22Rv1 (cell line): ENCODE results near the gene CDC42EP3.

Source experiments
- H3K27ac ChIP-seq: fragments of 450-650 bp; 2 replicates; pipeline ENCODE4 v1.5.1; 2017
- ZFX ChIP-seq: fragments of 450-650 bp; IDR thresholded peaks from 2 replicates; pipeline ENCODE4 v1.6.1; 2017; ENCODE audit warnings: antibody characterized with exemption, borderline replicate concordance
- TF ChIP-seq, protein P1 (sequence below): fragments of 450-650 bp; IDR thresholded peaks from 2 replicates; pipeline ENCODE4 v1.5.1; 2017; ENCODE audit warnings: mild to moderate bottlenecking

CDC42EP3 gene

DNA sequence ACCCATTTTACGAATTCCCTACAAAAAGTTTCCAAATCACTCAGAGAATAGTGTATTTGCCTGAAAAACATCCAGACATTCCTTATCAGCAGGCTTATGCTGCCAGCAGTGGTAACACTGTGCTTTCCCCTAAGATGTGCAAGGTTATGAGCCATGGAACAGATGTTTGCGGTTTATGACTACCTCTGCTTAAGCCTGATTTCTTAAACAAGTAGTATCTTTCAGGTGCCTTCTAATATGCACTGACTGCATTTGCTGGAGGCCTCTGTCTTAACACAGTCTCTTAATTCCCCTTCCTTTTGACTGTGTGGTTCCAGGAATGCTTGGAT lies 54.8 kb downstream of the CDC42EP3 start:
- TF ChIP-seq, protein P1, sequence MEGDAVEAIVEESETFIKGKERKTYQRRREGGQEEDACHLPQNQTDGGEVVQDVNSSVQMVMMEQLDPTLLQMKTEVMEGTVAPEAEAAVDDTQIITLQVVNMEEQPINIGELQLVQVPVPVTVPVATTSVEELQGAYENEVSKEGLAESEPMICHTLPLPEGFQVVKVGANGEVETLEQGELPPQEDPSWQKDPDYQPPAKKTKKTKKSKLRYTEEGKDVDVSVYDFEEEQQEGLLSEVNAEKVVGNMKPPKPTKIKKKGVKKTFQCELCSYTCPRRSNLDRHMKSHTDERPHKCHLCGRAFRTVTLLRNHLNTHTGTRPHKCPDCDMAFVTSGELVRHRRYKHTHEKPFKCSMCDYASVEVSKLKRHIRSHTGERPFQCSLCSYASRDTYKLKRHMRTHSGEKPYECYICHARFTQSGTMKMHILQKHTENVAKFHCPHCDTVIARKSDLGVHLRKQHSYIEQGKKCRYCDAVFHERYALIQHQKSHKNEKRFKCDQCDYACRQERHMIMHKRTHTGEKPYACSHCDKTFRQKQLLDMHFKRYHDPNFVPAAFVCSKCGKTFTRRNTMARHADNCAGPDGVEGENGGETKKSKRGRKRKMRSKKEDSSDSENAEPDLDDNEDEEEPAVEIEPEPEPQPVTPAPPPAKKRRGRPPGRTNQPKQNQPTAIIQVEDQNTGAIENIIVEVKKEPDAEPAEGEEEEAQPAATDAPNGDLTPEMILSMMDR: no peak
- no peak overlapping the region for H3K27ac ChIP-seq

DNA sequence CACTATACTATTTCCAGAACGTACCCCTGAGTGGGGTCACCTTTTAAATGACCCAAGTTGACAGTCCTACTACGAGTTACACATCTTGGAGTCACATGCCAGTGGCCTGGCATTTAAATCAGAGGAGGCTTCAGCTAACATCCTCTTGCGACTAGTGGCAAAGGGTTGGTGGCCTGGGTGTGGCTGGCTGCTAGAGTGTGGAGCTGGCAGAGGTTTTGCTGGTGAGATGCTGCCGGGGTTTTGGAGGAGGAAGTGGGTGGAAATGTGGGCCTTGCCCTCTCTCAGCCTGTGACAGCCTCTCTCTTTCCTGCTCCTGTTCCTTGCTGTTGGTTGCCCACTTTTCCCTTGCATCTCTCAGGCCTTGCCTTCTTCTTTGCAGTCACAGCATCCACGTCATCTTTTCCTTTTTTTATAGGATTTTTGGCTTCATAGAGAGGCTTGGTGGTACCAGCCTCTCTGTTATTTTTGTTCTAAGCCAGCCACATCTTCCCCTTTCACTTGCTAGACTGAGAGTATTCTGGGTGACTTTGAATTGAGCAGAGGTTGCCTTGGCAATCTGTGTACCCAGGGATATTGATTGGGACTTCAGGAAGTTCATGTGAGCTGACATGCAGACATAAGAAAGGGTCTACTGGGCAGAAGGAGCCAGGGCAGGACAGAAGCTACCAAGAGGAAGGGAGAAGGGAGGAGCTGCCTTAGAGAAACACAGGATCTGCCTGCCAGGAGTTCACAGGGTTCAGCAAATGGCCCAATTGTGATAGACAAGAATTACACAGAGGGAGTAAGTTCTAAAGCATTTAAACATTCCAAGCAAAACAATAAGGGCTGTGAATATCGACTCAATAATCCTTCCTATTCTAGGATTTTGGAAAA lies 55.4 kb downstream of the CDC42EP3 start:
- no peak for TF ChIP-seq ZFX
- TF ChIP-seq, protein P1: no peak
- no peak overlapping the region for H3K27ac ChIP-seq

DNA sequence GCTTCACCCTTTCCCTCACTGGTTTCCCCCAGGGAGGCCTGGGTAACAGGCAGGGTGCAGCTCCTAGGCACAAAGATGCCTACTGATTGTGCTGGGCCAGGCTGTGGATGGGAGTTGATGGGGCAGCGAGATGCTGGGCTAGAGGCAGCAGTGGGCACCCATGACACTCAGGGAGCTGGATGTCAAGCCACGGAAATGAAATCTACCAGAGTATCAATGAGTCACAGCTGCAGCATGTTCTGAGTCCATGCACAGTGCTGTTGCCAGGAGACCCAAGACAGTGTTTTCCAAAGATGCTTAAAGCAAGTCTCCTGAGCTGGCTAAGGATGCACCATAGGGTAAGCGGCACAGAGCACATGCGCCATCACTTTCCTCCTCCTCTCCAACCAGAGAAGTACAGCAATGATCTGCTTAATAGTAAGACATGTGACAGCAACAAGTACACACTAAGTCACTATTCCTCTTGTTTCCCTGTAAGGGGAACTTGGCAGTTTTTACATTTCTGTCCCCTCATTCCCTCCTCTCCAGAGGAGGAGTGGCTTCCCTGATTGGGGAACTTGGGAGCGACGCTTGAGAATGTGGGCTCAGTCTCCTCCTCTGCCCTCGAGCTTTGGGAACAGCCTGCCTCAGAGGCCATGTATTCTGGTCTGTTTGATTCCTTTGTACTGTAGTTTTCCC lies 57.2 kb downstream of the CDC42EP3 start:
- TF ChIP-seq, protein P1: no peak
- no peak for TF ChIP-seq ZFX
- no peak overlapping the region for H3K27ac ChIP-seq

DNA sequence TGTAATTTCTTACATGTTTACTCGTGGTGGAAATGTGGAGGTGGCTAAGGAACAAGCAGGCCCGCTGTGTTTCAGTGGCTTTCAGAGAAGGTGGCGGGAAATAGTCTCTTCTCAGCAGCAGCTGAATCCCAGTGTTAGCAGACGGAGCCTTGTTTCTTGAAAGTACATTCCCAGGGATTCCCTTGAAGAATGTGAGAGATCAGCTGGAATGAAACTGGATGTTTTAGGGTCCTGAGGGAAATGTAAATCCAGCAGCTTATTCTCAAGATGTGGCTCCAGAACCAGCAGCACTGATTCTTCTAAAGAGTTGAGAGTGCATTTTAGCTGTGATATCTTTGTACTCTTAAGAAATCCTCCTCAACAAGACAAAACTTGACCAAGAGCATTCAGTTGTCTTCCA lies 59.1 kb downstream of the CDC42EP3 start:
- TF ChIP-seq, protein P1: no peak
- TF ChIP-seq ZFX: no peak

DNA sequence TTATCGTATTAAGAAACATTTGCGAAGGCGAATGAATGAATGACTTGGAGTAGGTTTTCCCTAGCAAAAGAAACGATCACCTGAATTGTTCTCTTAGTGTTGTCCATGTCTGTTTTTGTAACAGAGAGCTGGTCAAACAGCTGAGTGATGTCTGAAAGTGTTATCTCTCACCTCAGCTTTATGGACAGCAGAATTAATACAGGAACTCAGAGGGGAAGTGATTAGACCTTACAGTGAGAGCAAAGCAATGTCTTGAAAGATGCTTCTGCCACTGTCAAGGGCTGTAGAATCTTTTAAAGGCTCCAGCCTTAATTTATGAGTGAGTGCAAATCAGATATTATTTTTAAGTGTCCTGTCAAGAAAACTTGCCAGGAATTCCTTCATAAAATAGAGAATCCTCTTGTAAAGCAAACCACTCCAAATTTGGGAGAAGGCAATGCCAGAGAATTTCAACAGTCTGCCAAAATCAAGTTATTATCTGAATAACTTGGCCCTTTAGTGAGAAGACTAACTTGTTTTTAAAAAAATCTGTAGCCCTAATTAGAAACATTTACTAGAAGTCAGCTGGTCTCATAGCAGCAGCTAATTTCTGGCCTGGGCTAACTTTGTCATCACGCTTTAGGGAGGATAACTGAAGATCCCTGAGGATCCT lies 60.7 kb downstream of the CDC42EP3 start:
- H3K27ac ChIP-seq: no peak overlapping the region
- no peak for TF ChIP-seq ZFX
- TF ChIP-seq, protein P1: no peak

More for the DNA sequence above, 59.1 kb downstream of the CDC42EP3 start:
- no peak overlapping the region for H3K27ac ChIP-seq

DNA sequence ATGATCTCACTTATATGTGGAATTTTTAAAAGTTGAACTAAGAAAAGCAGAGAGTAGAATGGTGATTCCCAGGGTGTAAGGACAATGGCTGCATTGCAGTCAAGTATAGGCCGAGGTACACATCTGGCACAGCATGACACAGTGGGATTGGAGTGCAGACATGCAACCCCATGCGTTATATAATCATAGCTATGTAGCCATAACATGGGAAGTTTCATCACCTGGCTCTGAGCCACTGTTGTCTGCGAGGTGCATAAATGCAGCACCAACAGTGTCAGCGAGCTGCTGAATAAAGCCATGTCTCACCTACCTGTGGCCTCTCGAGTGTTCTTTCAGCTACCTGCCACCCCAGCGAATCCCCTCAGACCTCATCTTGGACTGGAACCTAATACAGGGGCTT lies 61.7 kb downstream of the CDC42EP3 start:
- TF ChIP-seq, protein P1: no peak
- TF ChIP-seq ZFX: no peak
- H3K27ac ChIP-seq: no peak overlapping the region

DNA sequence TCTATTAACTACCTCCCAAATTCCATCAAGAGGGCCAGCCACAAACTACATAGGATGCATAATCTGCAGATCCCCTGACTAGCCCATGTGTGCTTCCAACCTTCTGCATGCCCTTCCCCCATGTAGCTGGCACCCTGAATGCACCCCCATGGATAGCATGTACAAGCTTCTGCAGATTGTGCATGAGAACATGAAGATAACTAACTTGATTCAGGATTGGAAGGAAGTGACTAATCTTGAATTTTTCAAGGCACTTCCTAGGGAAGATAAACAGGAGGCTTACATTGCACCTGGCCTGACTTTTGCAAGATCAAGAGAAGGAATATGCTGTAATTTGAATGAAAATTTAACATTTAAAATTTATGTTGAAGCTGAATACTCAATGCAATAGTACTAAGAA lies 66.7 kb downstream of the CDC42EP3 start:
- H3K27ac ChIP-seq: no peak overlapping the region
- TF ChIP-seq, protein P1: no peak
- no peak for TF ChIP-seq ZFX
